ENCODE results near the gene RABGEF1. TPM values are rescaled to one million over a fixed set of nuclear protein-coding genes. Genes with fewer than 3 reads are reported as not detected.
"Not testable (repeated sequence)": the region's sequence is repeated elsewhere in the genome, so short reads cannot be mapped to it uniquely, and the experiment has no call there.

RABGEF1 gene
- total RNA-seq, 1 donor from 2014 or later = 22.9 TPM

- intact Hi-C loops (cut with micrococcal nuclease) = no loop called here
Measured at GRCh38 chr7:66810716-66811115, 70.2 kb downstream of the RABGEF1 start.

GRCh38 chr7:66815186-66815875 is 74.8 kb downstream of the RABGEF1 start:
- intact Hi-C loops (cut with micrococcal nuclease) = not testable (repeated sequence)

- intact Hi-C loops (cut with micrococcal nuclease) = no loop called here
Measured at GRCh38 chr7:66815951-66816350, 75.4 kb downstream of the RABGEF1 start.

- intact Hi-C loops (cut with micrococcal nuclease) = not testable (repeated sequence)
Measured at GRCh38 chr7:66816658-66817057, 76.1 kb downstream of the RABGEF1 start.

GRCh38 chr7:66817208-66817795 is 76.8 kb downstream of the RABGEF1 start:
- intact Hi-C loops (cut with micrococcal nuclease) = not testable (repeated sequence)

- intact Hi-C loops (cut with micrococcal nuclease) = not testable (repeated sequence)
Measured at GRCh38 chr7:66817956-66818355, 77.4 kb downstream of the RABGEF1 start.

- intact Hi-C loops (cut with micrococcal nuclease) = no loop called here
Measured at GRCh38 chr7:66824041-66824440, 83.5 kb downstream of the RABGEF1 start.

- intact Hi-C loops (cut with micrococcal nuclease) = not testable (repeated sequence)
Measured at GRCh38 chr7:66825538-66825937, 85.0 kb downstream of the RABGEF1 start.

- intact Hi-C loops (cut with micrococcal nuclease) = no loop called here
Measured at GRCh38 chr7:66826649-66827048, 86.1 kb downstream of the RABGEF1 start.

- intact Hi-C loops (cut with micrococcal nuclease) = not testable (repeated sequence)
Measured at GRCh38 chr7:66830976-66831375, 90.4 kb downstream of the RABGEF1 start.

- intact Hi-C loops (cut with micrococcal nuclease) = no loop called here
Measured at GRCh38 chr7:66832531-66833351, 92.2 kb downstream of the RABGEF1 start.

GRCh38 chr7:66837007-66837406 is 96.5 kb downstream of the RABGEF1 start:
- intact Hi-C loops (cut with micrococcal nuclease) = loop anchor here (1.0 to 2.0 kb wide), 2 partner anchors 57 to 160 kb away; partner anchors contain the start of gene TYW1

- intact Hi-C loops (cut with micrococcal nuclease) = loop anchor here (1.0 to 2.0 kb wide), 2 partner anchors 57 to 159 kb away; partner anchors contain the start of gene TYW1
Measured at GRCh38 chr7:66837661-66838060, 97.1 kb downstream of the RABGEF1 start.

GRCh38 chr7:66839814-66840213 is 99.3 kb downstream of the RABGEF1 start:
- intact Hi-C loops (cut with micrococcal nuclease) = loop anchor here (10.0 kb wide), 3 partner anchors 965 to 1935 kb away; partner anchors contain the start of genes VKORC1L1, ZNF273 and ZNF92

- intact Hi-C loops (cut with micrococcal nuclease) = loop anchor here (10.0 kb wide), 3 partner anchors 966 to 1936 kb away; partner anchors contain the start of genes VKORC1L1, ZNF273 and ZNF92
Measured at GRCh38 chr7:66840316-66840715, 99.8 kb downstream of the RABGEF1 start.

- intact Hi-C loops (cut with micrococcal nuclease) = loop anchor here (10.0 kb wide), 3 partner anchors 967 to 1937 kb away; partner anchors contain the start of genes VKORC1L1, ZNF273 and ZNF92
Measured at GRCh38 chr7:66841898-66842297, 101.4 kb downstream of the RABGEF1 start.

GRCh38 chr7:66843492-66843891 is 103.0 kb downstream of the RABGEF1 start:
- intact Hi-C loops (cut with micrococcal nuclease) = loop anchor here (10.0 kb wide), 3 partner anchors 969 to 1939 kb away; partner anchors contain the start of genes VKORC1L1, ZNF273 and ZNF92

GRCh38 chr7:66844552-66845378 is 104.2 kb downstream of the RABGEF1 start:
- intact Hi-C loops (cut with micrococcal nuclease) = loop anchor here (1.0 to 10.0 kb wide), 15 partner anchors 16 to 1940 kb away; partner anchors contain the start of genes KCTD7, RABGEF1, TMEM248 and TYW1

- intact Hi-C loops (cut with micrococcal nuclease) = loop anchor here (1.0 to 10.0 kb wide), 10 partner anchors 15 to 1941 kb away; partner anchors contain the start of genes TMEM248, VKORC1L1, ZNF273 and ZNF92
Measured at GRCh38 chr7:66845379-66846095, 105.0 kb downstream of the RABGEF1 start.

GRCh38 chr7:66846096-66846445 is 105.5 kb downstream of the RABGEF1 start:
- intact Hi-C loops (cut with micrococcal nuclease) = loop anchor here (5.0 to 10.0 kb wide), 4 partner anchors 434 to 1941 kb away; partner anchors contain the start of genes VKORC1L1, ZNF273 and ZNF92

Measured in T-helper 1 cell treated with Interleukin-12 subunit alpha and Interleukin-12 subunit beta and Interleukin-4 antibody, amounts not matched to agents 30 ng/mL and 1 ng/mL, for 36 hours (primary cell).